Measurements from ENCODE around the gene GSS. TPM values are rescaled to one million over a fixed set of nuclear protein-coding genes. Genes with fewer than 3 reads are reported as not detected.

Gene GSS
- total RNA-seq, 1 experiment from 2014 or later: 110 TPM

GRCh38 chr20:34995192-34995591, 39.6 kb upstream of the GSS start:
- intact Hi-C loops (cut with micrococcal nuclease; ENCODE audit: unreplicated experiment): no loop called here
- H3K36me3 Mint-ChIP-seq (ENCODE audit: insufficient read depth, unreplicated experiment): peaks cover 67% of the 10 kb centered on the region
- H3K4me3 Mint-ChIP-seq (ENCODE audit: low read depth, unreplicated experiment): no peak overlapping the region
- H3K27ac Mint-ChIP-seq (ENCODE audit: unreplicated experiment): no peak overlapping the region
- BruUV-seq (replicated peaks): no TSS peak
- no peak for DNase-seq
- no peak for TF ChIP-seq CTCF (IDR thresholded peaks at IDR 0.05; ENCODE audit: unreplicated experiment)
- H3K9me3 Mint-ChIP-seq (ENCODE audit: low read depth, unreplicated experiment): no peaks in the 10 kb centered on the region
- H3K27me3 Mint-ChIP-seq (ENCODE audit: unreplicated experiment): no peaks in the 10 kb centered on the region
- CTCF ChIA-PET: no interaction called here
- H3K4me1 Mint-ChIP-seq (ENCODE audit: low read depth, unreplicated experiment): no peaks in the 10 kb centered on the region

DNA sequence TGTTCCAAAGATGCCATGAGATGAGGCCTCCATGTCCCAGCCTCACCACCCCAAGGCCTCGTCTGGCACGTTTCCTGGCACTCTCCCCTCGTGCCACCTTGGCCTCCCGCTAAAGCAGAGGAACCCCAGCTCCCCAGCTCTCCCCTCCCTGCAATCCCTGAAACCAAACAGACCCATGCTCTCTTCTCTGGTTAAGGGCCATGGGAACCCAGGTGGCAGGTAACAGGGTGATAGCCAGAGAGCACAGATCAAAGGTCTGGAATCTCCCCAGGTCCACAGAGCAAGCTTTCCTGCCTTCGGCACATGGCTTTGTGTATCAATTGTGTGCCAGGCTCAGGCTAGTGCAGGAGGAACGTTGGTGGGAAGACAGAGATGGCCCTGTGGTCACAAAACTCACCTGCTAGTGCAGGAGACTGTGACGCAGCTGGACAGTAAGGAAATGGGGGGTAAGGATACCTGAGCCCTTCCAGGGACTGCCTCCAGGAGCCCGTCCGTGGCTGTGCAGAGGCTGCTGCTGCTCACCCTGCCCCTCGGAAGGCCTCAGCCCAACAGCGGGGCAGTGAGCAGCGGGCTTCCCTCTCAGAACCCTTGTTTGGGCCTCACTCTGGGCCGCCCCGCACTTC, 39.0 kb upstream of the GSS start:
- Mint-ChIP-seq H3K4me3 (ENCODE audit: low read depth, unreplicated experiment) (no peak overlapping the region), H3K27me3 (ENCODE audit: unreplicated experiment) (no peaks in the 10 kb centered on the region), H3K9me3 (ENCODE audit: low read depth, unreplicated experiment) (no peaks in the 10 kb centered on the region), H3K36me3 (ENCODE audit: insufficient read depth, unreplicated experiment) (peaks cover 66% of the 10 kb centered on the region), H3K27ac (ENCODE audit: unreplicated experiment) (no peak overlapping the region), H3K4me1 (ENCODE audit: low read depth, unreplicated experiment) (no peaks in the 10 kb centered on the region)
- BruUV-seq (replicated peaks): no TSS peak
- no peak for TF ChIP-seq CTCF (IDR thresholded peaks at IDR 0.05; ENCODE audit: unreplicated experiment)
- CTCF ChIA-PET: interaction anchor here (0.5 kb wide), 1 partner anchor 20 kb away, joined by 4 read pairs; no protein-coding TSS in a partner anchor
- intact Hi-C loops (cut with micrococcal nuclease; ENCODE audit: unreplicated experiment): no loop called here
- no peak for DNase-seq

- CTCF ChIA-PET: interaction anchor here (0.5 to 0.6 kb wide), 3 partner anchors 21 to 1181 kb away, joined by 3 to 6 read pairs (median 4); no protein-coding TSS in a partner anchor
- no peak for DNase-seq
- H3K27ac Mint-ChIP-seq (ENCODE audit: unreplicated experiment): no peak overlapping the region
- peaks cover 65% of the 10 kb centered on the region for H3K36me3 Mint-ChIP-seq (ENCODE audit: insufficient read depth, unreplicated experiment)
- intact Hi-C loops (cut with micrococcal nuclease; ENCODE audit: unreplicated experiment): no loop called here
- no peak for TF ChIP-seq CTCF (IDR thresholded peaks at IDR 0.05; ENCODE audit: unreplicated experiment)
- no peaks in the 10 kb centered on the region for H3K4me1 Mint-ChIP-seq (ENCODE audit: low read depth, unreplicated experiment)
- H3K9me3 Mint-ChIP-seq (ENCODE audit: low read depth, unreplicated experiment): no peaks in the 10 kb centered on the region
- no TSS peak for BruUV-seq (replicated peaks)
- H3K4me3 Mint-ChIP-seq (ENCODE audit: low read depth, unreplicated experiment): no peak overlapping the region
- H3K27me3 Mint-ChIP-seq (ENCODE audit: unreplicated experiment): no peaks in the 10 kb centered on the region
Measured at GRCh38 chr20:34993941-34994508, 38.4 kb upstream of the GSS start.

GRCh38 chr20:34992751-34993417, 37.3 kb upstream of the GSS start:
- no peak for TF ChIP-seq CTCF (IDR thresholded peaks at IDR 0.05; ENCODE audit: unreplicated experiment)
- intact Hi-C loops (cut with micrococcal nuclease; ENCODE audit: unreplicated experiment): no loop called here
- CTCF ChIA-PET: interaction anchor here (0.7 kb wide), 1 partner anchor 124 kb away, joined by 3 read pairs; no protein-coding TSS in a partner anchor
- no peak overlapping the region for H3K4me3 Mint-ChIP-seq (ENCODE audit: low read depth, unreplicated experiment)
- no TSS peak for BruUV-seq (replicated peaks)
- no peaks in the 10 kb centered on the region for H3K4me1 Mint-ChIP-seq (ENCODE audit: low read depth, unreplicated experiment)
- H3K9me3 Mint-ChIP-seq (ENCODE audit: low read depth, unreplicated experiment): no peaks in the 10 kb centered on the region
- H3K27ac Mint-ChIP-seq (ENCODE audit: unreplicated experiment): no peak overlapping the region
- H3K36me3 Mint-ChIP-seq (ENCODE audit: insufficient read depth, unreplicated experiment): peaks cover 59% of the 10 kb centered on the region
- H3K27me3 Mint-ChIP-seq (ENCODE audit: unreplicated experiment): no peaks in the 10 kb centered on the region
- DNase-seq: no peak
